GM12875 (cell line): Measurements from ENCODE around the gene GREB1L.

Experiments used
- H3K4me3 ChIP-seq: one replicate; pipeline ENCODE4 v1.5.1; 2011; ENCODE audit warnings: low read depth, low read length, control low read depth
- TF ChIP-seq, protein P1 (sequence below): IDR thresholded peaks from 2 replicates; pipeline ENCODE4 v1.5.1; 2011; ENCODE audit warnings: low read depth, mild to moderate bottlenecking, control low read depth, inconsistent platforms, low read length, moderate library complexity, borderline replicate concordance; ENCODE audit not compliant: insufficient read depth

GREB1L gene

DNA sequence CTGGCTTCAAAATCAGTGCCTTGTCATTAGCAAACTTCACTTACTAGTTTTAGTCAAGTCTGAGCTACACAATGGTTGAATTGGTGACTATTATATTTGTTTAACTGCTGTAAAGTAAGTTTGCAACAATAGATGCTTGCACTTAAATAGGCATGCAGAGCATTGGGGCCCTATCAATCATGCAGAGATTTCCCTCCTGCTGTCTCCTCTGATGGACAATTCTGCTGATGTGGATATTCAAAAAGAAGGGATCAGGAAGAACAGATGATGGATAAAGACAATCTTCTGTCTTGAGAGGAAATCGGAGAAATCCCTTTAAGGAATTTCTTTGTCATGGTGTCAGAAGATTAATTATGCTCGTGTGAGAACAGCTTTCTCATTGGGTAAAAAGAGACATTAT is 89.0 kb downstream of the GREB1L start:
- H3K4me3 ChIP-seq: no peak overlapping the region
- TF ChIP-seq, protein P1, sequence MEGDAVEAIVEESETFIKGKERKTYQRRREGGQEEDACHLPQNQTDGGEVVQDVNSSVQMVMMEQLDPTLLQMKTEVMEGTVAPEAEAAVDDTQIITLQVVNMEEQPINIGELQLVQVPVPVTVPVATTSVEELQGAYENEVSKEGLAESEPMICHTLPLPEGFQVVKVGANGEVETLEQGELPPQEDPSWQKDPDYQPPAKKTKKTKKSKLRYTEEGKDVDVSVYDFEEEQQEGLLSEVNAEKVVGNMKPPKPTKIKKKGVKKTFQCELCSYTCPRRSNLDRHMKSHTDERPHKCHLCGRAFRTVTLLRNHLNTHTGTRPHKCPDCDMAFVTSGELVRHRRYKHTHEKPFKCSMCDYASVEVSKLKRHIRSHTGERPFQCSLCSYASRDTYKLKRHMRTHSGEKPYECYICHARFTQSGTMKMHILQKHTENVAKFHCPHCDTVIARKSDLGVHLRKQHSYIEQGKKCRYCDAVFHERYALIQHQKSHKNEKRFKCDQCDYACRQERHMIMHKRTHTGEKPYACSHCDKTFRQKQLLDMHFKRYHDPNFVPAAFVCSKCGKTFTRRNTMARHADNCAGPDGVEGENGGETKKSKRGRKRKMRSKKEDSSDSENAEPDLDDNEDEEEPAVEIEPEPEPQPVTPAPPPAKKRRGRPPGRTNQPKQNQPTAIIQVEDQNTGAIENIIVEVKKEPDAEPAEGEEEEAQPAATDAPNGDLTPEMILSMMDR: no peak

DNA sequence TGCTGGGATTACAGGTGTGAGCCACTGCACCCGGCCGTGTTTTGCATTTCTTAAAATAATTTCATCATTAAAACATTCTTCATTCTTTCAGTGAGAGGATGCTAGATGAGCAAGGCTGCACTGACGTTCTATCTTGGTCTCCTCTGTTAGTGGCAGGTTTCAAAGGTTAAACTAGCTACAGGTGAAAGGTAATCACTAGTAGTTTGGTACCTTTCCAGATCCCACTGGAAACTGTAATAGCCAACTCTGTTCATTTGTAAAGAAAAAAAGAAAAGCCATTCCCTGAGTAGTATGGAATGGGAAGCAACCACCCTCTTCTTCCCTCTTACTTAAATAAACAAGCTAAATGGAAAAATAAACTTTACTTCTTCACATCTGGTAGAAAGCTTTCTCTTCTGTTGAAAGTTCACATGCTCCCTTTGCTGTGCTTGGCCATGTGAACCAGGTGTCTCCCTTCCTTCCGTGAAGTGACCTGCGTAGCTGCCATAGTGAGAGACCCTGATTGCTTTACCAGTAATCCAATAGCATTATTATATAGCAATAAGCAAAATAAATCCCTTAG is 94.0 kb downstream of the GREB1L start:
- TF ChIP-seq, protein P1: no peak
- no peak overlapping the region for H3K4me3 ChIP-seq

DNA sequence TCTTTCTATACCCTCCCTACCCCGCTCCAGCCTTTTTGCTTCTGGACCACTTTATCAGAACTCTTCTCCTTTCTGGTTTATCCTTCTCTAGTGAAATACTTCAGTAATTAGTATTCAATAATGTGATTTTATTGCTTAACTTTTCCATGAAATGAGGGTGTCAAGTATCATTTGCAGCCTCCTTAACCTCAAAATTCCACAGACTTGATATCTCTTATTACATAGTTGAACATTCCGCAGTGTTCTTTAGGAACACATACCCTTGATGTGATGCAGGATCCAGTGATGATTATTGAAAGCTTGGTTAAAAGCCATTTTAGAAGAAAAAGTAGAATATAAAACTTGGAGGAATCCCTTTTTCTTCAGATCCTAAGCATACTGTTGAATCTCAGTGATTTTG is 94.8 kb downstream of the GREB1L start:
- TF ChIP-seq, protein P1: no peak
- H3K4me3 ChIP-seq: no peak overlapping the region

DNA sequence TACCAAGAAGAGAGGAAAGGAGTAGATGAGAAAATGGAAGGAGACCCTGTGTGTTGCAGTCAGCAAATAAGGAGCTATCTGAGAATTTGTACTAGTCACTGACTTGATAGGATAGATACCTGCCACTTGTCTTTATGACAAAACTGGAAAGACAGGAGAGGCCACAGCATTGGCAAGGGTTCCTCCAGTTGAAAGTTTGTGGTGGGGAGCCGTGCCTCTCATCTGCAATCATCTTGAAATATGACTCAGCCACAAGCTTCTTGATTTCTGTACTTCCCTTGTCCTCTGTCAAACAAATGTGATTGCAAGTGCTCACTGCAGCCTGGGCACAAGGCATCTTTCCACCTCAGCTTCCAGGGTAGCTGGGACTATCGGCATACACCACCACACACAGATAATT is 99.1 kb downstream of the GREB1L start:
- no peak overlapping the region for H3K4me3 ChIP-seq
- TF ChIP-seq, protein P1: no peak

DNA sequence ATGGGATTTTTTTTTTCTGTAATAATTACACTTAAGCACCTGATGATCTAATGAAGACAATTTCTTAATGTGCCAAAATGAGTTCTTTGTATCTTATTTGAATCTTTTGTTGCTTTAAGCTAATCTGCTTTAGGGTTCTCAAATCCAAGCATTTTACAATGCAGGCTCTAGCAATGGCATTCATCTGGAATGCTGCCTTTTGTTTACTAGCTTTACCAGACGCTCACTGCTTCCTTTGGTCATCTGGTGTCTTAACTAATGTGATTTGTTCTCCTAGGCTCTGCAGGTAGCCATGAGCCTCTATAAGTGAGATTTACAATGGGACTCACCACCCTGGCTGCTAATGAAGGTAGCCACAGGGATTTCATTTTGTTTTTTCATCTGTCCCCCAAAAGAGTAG is 100.3 kb downstream of the GREB1L start:
- TF ChIP-seq, protein P1: no peak
- H3K4me3 ChIP-seq: no peak overlapping the region

DNA sequence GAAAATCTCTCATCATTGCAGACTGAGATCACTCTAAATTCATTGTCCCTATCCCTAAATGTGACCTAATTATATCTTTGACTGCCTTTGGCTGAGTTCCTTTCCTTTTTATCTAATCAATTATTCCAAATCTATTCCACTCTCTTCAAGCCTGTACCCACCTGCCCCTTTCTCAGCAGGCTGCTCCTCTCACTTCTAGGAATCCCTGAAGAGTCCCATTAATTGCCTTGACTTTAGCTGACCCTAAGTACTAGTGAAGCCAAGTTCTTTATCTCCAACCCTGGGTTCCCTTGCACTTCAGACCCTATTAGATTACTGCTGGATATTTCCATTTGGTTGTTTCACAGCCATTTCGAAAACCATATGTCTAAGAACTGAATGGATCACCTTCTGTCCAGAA is 102.8 kb downstream of the GREB1L start:
- H3K4me3 ChIP-seq: no peak overlapping the region
- TF ChIP-seq, protein P1: no peak

DNA sequence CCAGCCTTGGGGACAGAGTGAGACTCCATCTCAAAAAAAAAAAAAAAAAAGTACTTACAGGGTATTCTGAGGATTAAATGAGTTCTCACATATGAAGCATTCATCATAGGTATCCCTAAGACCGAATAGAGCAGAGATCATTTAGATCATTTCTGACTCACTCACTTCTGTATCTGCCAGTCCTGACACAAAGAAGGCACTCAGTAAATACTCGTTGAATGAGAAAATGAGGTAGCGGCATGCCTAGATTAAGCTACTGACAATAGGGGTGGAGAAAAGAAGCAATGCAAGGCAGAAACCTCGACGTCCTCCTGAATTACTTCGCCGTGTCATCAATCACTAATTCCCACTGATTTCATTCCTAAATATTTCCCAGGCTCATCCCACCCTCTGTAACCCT is 103.8 kb downstream of the GREB1L start:
- TF ChIP-seq, protein P1: no peak

More for the DNA sequence above, 103.8 kb downstream of the GREB1L start:
- H3K4me3 ChIP-seq: no peak overlapping the region
